NCI-H2227 (cell line): ENCODE measurements around the gene MEOX1.

Experiments used
- DNase-seq: peaks from one replicate; lab custom pipeline; 2025; ENCODE audit not compliant: unreplicated experiment; lab: John Stamatoyannopoulos, UW

The MEOX1 gene

GRCh38 chr17:43680461-43680860 is 18.7 kb upstream of the MEOX1 start:
- DNase-seq, result no peak

GRCh38 chr17:43679911-43680310 is 18.2 kb upstream of the MEOX1 start:
- DNase-seq, result no peak

- DNase-seq, result no peak
These were observed 17.7 kb upstream of the MEOX1 start for GRCh38 chr17:43679401-43679800.

- DNase-seq, result no peak
These were observed 14.7 kb upstream of the MEOX1 start for GRCh38 chr17:43676471-43676870.

- no peak for DNase-seq
These were observed 12.7 kb upstream of the MEOX1 start for GRCh38 chr17:43674394-43674793.

GRCh38 chr17:43673516-43674323 is 12.0 kb upstream of the MEOX1 start:
- peak; percentile 71 for DNase-seq

GRCh38 chr17:43671755-43672519 is 10.2 kb upstream of the MEOX1 start:
- no peak for DNase-seq

GRCh38 chr17:43671031-43671692 is 9.4 kb upstream of the MEOX1 start:
- DNase-seq, result no peak

- no peak for DNase-seq
These were observed 8.9 kb upstream of the MEOX1 start for GRCh38 chr17:43670645-43671030.

GRCh38 chr17:43669971-43670644 is 8.4 kb upstream of the MEOX1 start:
- no peak for DNase-seq

GRCh38 chr17:43667947-43668348 is 6.2 kb upstream of the MEOX1 start:
- DNase-seq, result no peak

GRCh38 chr17:43667506-43667905 is 5.8 kb upstream of the MEOX1 start:
- no peak for DNase-seq

- no peak for DNase-seq
These were observed 4.2 kb upstream of the MEOX1 start for GRCh38 chr17:43665937-43666236.

- no peak for DNase-seq
These were observed 3.6 kb upstream of the MEOX1 start for GRCh38 chr17:43665084-43665936.

GRCh38 chr17:43664096-43664495 is 2.4 kb upstream of the MEOX1 start:
- DNase-seq, result no peak

- DNase-seq, result no peak
These were observed 1.7 kb upstream of the MEOX1 start for GRCh38 chr17:43663383-43663782.

- no peak for DNase-seq
These were observed 855 bp upstream of the MEOX1 start for GRCh38 chr17:43662413-43663141.

GRCh38 chr17:43660816-43661493 is 767 bp downstream of the MEOX1 start:
- DNase-seq, result no peak

- no peak for DNase-seq
These were observed 1.7 kb downstream of the MEOX1 start for GRCh38 chr17:43659823-43660617.
